ENCODE measurements around the gene ZNF610.
A peak's percentile ranks its signal among the peaks of the same experiment; 100 is the strongest.

Gene ZNF610

DNA sequence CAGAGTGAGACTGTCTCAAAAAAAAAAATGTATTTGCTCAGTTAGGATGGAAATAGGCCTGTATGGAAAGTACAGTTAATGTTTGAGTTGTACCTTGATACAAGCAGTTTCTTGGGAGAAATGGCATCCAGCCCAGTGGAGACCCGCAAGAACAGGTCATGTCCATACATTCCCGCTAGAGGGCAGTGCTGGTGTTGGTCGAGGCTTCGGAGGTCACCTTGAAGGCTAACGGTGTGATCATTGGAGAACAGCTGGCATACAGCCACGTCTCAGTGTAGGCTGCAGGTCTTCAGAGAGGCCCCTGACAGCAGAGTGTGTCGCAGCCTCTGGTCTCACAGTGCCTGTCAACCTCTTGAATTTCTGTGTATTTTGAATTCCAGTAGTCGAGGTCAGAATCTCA is 7.5 kb downstream of the ZNF610 start:
- TF ChIP-seq CTCF (IDR thresholded peaks at IDR 0.05; ENCODE audit: low read depth, low read length): peak; percentile 66
- Histone ChIP-seq H3K9me3 (no peaks in the 10 kb centered on the region), H3K4me1 (no peaks in the 10 kb centered on the region), H3K27me3 (no peaks in the 10 kb centered on the region), H3K4me3 (ENCODE audit: low read depth, low read length) (no peak overlapping the region), H3K36me3 (no peaks in the 10 kb centered on the region)
- DNase-seq: peak; percentile 70

GRCh38 chr19:52345162-52345561 is 9.1 kb downstream of the ZNF610 start:
- no peak for TF ChIP-seq CTCF (IDR thresholded peaks at IDR 0.05; ENCODE audit: low read depth, low read length)
- Histone ChIP-seq H3K4me3 (ENCODE audit: low read depth, low read length) (no peak overlapping the region), H3K27me3 (no peaks in the 10 kb centered on the region), H3K4me1 (no peaks in the 10 kb centered on the region), H3K9me3 (no peaks in the 10 kb centered on the region), H3K36me3 (no peaks in the 10 kb centered on the region)
- DNase-seq: no peak

GRCh38 chr19:52351512-52351911 is 15.5 kb downstream of the ZNF610 start:
- Histone ChIP-seq H3K36me3 (no peaks in the 10 kb centered on the region; the same call in 1 of the 2 replicates), H3K9me3 (no peaks in the 10 kb centered on the region), H3K27me3 (no peaks in the 10 kb centered on the region), H3K4me1 (no peaks in the 10 kb centered on the region), H3K4me3 (ENCODE audit: low read depth, low read length) (no peak overlapping the region)
- no peak for TF ChIP-seq CTCF (IDR thresholded peaks at IDR 0.05; ENCODE audit: low read depth, low read length)
- no peak for DNase-seq

DNA sequence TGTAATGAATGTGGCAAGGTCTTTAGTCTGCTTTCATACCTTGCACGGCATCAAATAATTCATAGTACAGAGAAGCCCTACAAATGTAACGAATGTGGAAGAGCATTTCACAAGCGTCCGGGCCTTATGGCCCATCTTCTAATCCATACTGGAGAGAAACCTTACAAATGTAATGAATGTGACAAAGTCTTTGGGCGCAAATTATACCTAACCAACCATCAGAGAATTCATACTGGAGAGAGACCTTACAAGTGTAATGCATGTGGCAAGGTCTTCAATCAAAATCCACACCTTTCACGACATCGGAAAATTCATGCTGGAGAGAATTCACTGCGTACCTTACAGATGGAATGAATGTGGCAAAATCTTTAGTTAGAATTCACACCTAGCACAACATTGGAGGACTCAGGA is 30.4 kb downstream of the ZNF610 start:
- Histone ChIP-seq H3K36me3 (no peaks in the 10 kb centered on the region; the same call in 1 of the 2 replicates), H3K9me3 (peaks cover 3% of the 10 kb centered on the region), H3K27me3 (no peaks in the 10 kb centered on the region), H3K4me1 (no peaks in the 10 kb centered on the region), H3K4me3 (ENCODE audit: low read depth, low read length) (no peak overlapping the region)
- DNase-seq: no peak
- TF ChIP-seq CTCF (IDR thresholded peaks at IDR 0.05; ENCODE audit: low read depth, low read length): no peak

GRCh38 chr19:52369559-52370340 is 33.7 kb downstream of the ZNF610 start, which contains the start of gene ZNF880:
ZNF880 (plus strand) TSS chr19:52369923; CDS start chr19:52369966, 43 bp downstream.
- Histone ChIP-seq H3K9me3 (peaks cover 3% of the 10 kb centered on the region), H3K4me1 (no peaks in the 10 kb centered on the region), H3K36me3 (peaks cover 4% of the 10 kb centered on the region), H3K27me3 (no peaks in the 10 kb centered on the region), H3K4me3 (ENCODE audit: low read depth, low read length) (peak within 1 kb of the TSS; percentile 93)
- TF ChIP-seq CTCF (IDR thresholded peaks at IDR 0.05; ENCODE audit: low read depth, low read length): no peak
- peak; percentile 97 for DNase-seq

DNA sequence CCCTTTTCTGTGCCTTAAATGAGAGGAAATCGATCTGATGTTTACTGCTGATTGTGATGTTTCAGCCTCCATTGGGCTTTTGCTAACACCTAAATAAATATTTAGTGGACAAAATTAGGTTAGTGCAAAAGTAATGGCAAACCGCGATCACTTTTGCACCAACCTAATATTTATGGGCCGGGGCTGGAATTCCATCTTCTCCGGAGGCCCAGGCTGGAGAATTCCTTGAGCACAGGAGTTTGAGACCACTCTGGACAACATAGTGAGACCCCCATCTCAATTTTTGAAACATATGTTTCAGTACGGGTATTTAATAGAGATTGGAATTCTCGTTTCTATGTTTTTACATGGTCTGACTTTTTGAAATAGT is 34.3 kb downstream of the ZNF610 start:
- H3K27me3 ChIP-seq: no peaks in the 10 kb centered on the region
- H3K9me3 ChIP-seq: peaks cover 3% of the 10 kb centered on the region
- peaks cover 6% of the 10 kb centered on the region for H3K36me3 ChIP-seq
- no peaks in the 10 kb centered on the region for H3K4me1 ChIP-seq
- peak overlapping the region; percentile 93 for H3K4me3 ChIP-seq (ENCODE audit: low read depth, low read length)
- DNase-seq: no peak
- no peak for TF ChIP-seq CTCF (IDR thresholded peaks at IDR 0.05; ENCODE audit: low read depth, low read length)

All from BE2C (cell line).